Measurements from ENCODE around the gene SERTM1.

Gene SERTM1

DNA sequence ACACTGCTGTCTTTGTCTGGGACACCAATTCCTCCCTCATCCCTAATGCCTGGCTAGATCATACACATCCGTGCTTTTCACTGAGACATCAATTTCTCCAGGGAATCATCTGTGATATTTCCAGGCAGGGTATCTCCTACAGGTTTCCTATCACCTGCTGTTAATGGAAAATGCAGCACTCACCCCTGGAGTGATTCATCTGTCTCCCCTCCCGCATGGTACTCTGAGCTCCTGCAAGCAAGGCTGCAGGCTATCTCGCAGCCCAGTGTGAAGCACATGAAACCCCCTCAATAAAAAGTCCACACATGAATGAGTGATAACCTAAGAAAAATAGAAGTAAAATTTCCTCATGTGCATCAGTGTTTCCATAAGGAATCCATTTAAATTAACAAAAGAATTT, 38.5 kb downstream of the SERTM1 start:
- DNase-seq = no peak

DNA sequence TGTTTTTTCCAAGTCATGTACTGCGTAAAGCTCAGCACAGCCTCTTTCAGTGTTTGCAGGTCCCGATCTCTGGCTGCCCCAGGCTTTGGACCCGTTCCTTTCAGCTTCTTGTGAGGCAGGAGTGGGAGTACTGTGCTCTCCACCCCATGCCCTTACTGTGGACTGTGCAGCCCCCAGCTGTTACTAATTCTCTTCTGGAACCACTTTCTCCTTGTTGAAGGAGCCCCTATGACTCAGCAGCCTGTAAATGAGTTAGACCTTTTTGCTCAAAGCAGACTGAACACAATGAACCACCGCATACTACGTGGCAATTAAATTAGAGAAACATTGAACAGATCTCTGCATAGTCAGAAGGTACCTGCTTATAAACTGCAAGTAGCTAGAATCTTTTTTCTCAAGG, 39.0 kb downstream of the SERTM1 start:
- DNase-seq = peak; percentile 36

DNA sequence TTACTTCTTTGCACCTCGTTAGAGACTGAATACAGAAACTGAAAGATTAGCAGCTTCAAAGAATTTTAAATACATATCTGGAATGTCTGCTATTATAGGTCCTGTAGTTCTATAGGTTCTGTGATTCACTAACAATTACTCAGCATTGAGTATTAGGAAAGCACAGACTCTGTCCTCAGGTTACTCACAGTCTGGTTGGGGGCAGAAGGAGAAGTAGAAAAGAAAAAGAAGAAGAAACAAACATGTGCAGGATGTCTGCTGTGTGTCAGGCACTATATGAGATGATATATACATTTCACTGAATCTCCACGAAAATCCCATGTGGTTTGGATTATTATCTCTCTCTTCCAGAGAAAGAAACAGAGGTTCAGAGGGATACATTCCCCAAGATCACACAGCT, 40.1 kb downstream of the SERTM1 start:
- no peak for DNase-seq

DNA sequence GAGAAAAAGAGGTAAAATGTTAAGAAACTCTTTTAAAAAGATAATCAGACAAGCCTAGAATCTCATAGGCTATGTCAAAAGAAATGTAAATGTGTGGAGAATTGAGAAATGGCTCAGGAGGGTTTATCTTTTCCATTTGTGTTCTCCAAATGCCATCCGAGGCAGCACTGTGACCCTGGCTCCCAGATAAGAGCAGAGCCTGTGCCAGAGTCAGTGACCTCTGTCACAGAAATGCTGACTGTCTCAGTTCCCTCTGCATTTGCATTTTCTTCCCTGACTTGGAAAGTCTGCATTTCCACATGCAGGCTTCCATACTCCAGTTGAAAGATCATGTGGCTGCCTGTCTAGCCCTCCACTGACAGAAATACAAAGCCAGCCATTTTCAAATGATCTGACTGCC, 42.0 kb downstream of the SERTM1 start:
- DNase-seq = no peak

DNA sequence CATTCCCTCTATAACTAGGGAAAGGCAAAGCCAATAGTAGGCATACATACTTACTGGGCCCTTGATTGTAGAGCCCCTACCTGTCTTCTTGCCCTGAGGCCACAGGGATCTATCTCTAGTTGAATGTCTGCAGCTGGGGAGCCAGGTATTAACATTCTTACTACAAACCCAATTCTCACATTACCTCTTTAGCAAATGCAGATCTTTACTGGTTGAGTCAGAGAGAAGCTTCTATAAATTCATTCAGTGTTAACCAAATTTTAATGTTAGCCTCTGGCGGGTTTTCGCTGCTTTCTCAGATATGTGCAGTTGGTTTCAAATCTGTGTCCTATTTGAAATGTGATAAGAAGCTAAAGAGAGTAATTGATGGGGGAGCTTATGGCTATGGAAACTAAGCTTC, 43.2 kb downstream of the SERTM1 start:
- DNase-seq = no peak

DNA sequence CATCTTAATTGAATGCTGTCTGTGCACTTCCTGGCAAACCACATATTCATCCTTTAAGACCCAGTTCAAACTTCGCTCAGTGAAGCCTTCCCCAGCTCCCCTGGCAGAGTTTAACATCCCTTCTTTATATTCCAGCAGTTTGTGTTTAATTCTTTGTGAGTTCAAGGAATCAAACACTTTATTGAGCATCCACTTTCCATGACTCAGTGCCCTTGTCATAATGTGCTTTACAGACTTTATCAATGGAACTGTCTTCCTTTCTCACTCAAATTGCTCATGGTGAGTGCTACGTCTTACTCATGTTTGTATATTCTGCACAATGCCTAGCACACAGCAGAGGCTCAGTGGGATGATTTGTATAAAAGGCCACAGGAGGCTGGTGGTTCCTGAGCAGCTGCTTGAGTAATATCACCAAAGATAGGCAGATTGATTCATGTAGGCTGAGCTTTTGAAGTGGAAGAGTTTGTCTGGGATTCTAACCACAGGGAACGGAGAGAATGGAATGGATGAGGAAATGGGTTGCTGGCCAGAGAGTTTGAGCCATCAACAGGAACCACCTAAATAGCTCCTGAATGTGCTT, 44.2 kb downstream of the SERTM1 start:
- DNase-seq = no peak

DNA sequence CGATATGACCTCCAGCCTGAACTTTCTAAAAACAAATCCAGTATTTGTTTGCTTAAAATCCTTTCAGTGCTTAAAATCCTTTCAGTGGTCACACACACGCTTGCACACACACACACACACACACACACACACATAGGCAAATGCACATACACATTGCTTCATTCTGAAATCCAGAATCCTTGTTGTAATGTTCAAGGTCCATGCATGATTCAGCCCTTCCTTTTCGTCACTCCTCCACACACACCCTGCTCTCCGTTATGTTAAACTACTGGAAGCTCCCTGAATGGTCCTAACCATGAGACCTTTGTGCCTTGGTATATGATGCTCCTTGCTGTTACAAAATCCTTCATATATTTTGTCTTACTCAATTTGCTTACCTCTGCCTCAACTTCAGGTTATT, 44.9 kb downstream of the SERTM1 start:
- DNase-seq = no peak

DNA sequence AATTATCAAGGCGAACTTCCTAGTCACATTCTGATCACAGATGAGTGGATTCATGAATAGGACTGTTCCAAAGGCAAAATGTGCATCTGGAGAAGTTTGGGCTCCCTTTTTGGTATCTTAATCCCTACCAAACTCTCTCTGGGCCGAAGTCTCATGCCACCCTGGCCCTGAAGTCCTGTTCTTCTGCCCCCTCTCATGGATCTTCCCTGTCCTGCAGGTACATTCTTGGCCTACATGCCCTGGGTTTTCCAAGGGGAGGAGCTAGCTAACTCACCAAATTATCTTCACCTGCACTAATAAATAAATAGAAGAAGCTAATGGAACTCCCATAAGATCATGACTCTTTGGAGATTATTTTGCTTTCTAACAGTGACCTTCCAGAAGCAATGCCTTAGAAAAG, 50.3 kb downstream of the SERTM1 start:
- no peak for DNase-seq

DNA sequence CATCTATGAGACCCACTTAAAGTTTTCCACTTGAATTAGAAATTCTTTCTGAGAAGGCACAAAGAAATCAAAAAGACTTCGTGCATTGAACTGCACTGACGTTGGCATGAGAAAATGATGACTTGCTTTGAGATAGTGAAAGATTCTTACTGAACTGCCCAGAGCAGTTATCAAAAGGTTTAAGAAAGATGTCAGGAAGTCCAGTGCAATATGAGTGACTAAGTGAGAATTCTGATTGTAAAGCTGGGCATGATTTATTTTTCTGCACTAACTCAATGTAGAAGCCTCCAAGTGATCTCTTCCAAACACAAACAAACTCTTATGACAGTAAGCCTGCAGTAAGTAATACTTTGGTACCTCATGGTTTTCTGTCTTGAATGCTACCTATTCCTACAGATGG, 52.1 kb downstream of the SERTM1 start:
- no peak for DNase-seq

DNA sequence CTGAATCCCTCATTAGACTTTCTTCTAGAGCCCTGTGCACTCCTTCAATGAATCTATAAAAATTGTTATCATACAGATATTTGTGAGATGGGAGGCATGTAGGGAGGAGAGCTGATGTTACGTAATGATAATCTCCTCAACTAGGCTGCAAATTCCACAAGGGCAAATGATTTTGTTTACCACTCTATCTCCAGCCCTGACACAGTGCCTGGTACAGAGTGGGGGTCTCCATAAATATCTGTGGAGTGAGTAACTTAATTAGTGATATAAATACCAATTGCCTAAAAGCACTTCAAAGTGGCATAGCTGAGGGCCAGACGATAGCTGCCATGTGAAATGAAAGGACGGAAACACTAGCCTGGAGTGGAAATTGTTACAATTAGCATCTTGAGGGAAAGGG, 54.2 kb downstream of the SERTM1 start:
- no peak for DNase-seq

DNA sequence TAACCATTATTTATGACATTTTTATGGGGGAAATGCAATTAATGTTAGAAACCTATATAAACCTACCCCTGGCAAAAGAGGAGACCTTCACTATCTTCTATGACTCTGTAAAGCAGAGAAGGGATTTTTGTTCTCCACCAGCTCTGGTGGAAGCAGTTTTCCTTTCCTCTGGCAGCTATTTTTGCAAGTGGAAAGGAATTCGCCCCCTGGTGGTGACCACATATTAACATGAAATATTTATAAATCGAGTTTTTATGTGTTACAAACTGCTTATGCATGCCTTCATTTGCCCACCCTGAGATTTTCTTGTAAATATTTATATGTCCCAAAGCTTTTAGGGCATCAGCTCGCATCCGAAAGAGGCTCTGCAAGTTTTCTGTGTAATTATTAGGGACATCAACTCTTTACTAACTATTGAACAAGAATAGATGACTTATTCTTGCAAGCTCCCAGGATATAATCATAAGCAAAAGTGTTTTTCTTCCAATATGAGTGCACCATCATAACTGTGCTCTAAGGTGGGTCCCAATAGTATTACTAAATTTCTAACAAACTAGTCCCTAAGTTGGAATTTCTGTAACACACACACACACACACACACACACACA, 62.4 kb downstream of the SERTM1 start:
- peak; percentile 44 for DNase-seq

DNA sequence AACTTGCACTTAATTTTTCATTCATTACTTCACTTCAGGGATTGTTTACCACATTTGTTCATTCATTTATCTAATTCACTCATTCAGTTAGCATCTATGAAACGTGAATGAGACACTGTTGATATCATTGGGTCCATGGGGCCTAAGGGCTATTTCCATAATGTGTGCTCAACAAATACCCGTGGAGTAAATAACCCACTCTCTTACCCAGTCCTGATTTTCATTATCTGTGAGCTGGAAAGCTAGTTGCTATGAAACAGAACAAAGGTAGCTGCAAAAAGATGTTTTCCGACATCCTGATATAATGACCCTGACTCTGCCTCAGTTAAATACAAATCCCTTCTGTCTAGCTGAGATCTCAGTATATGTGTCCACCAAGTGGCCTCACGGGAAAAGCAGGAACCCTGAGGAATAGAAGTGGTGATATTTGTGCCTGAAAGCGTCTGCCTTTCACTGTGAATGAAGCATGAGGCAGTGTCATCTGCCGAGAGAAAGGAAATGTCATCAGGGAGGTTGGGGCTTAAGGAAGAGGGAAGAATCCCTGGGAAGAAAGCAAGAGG, 63.8 kb downstream of the SERTM1 start:
- DNase-seq = no peak

DNA sequence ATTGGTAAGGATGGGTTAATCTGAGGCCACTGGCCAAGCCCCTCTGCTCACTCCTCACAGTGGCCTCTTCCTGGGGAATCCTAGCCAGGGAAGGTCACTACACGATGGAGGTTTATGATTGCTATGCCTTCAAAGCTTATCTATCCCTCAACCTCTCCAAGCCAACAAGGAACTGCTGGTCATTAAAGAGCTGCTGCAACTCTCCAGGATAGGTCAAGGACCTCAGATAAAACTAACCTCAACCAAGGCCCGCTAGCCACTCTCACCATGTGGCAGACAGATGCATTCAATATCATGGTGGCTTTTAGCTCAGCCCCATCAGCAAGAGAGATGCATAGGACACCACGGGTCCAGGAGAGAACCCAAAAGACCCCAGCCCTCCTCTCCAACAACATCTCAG, 71.6 kb downstream of the SERTM1 start:
- no peak for DNase-seq

DNA sequence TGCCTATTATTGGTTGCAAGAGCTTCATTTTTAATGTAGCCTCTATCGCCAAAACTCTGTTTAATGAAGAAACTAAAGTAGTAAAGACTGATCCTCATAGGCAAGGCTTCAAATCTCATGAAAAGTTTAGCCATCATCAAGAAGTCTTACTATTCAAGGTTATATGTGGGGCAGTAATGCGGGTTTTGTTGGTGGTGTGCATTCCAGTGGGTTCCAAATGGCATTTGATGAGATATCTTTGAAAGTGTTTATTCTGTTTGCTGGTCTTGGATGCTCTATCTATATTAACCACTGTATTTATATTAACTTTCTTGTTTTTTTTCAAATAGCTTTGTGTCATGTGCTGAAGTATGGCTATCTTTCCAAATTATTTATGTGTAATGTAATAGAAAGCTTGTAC, 72.2 kb downstream of the SERTM1 start:
- DNase-seq = no peak

All from left hindlimb (tissue), 1 donor.